Esophagus muscularis mucosa (tissue), 4 donors: ENCODE results near the gene FALEC.

ENCODE experiments used
- CTCF ChIP-seq, 3 experiments: fragments of 200-600 bp in 2 of 3; fragments of 450-650 bp in 1 of 3; sonication (generic) in 2 of 3; IDR thresholded peaks; one replicate each; pipeline ENCODE4 v1.5.1; 2017 to 2019; ENCODE audit warnings: antibody characterized with exemption in 3 of 3, mild to moderate bottlenecking in 2 of 3, moderate library complexity in 1 of 3
- EP300 ChIP-seq: sonication (generic); formaldehyde crosslinking; IDR thresholded peaks from one replicate; pipeline ENCODE4 v1.6.1; 2017; ENCODE audit warnings: antibody characterized with exemption
- POLR2A ChIP-seq: fragments of 450-650 bp; IDR thresholded peaks from one replicate; pipeline ENCODE4 v1.6.1; 2017; ENCODE audit warnings: antibody characterized with exemption, moderate library complexity, mild to moderate bottlenecking, low read depth
- POLR2AphosphoS5 ChIP-seq, 2 donors: sonication (generic); formaldehyde crosslinking; IDR thresholded peaks; one replicate each; pipeline ENCODE4 v1.6.1; 2017; ENCODE audit warnings: antibody characterized with exemption in 2 of 2

GRCh38 chr1:150529017-150529416 is 13.5 kb downstream of the FALEC start:
- TF ChIP-seq POLR2AphosphoS5 (IDR thresholded peaks at IDR 0.05) (no peak), EP300 (no peak), POLR2A (no peak), CTCF (IDR thresholded peaks at IDR 0.05) (no peak)
